H1 (cell line): Measurements from ENCODE around the gene GPR157. TPM values are rescaled to one million over a fixed set of nuclear protein-coding genes. Genes with fewer than 3 reads are reported as not detected.

Source experiments
- CTCF ChIA-PET: fragments of 300-600 bp; sonication (Branson Sonifier 250); formaldehyde crosslinking; loops from one replicate; lab custom pipeline; 2021; ENCODE audit not compliant: partially characterized antibody; lab: Charles Lee
- POLR2A ChIA-PET: fragments of 300-600 bp; sonication (Branson Sonifier 250); formaldehyde crosslinking; loops from one replicate; lab custom pipeline; 2021; ENCODE audit warnings: inconsistent platforms; ENCODE audit not compliant: partially characterized antibody; lab: Charles Lee
- DNase-seq, 2 experiments: peaks; one replicate each; pipeline versions ENCODE4 v3.0.0 to v3.0.0-alpha.2; 2010 to 2022; ENCODE audit warnings: low spot score in 2 of 2, low read depth in 1 of 2, mixed read lengths in 1 of 2
- FAIRE-seq: peaks from 2 replicates; lab custom pipeline; 2011; peaks lifted over from hg19 to GRCh38; lab: Jason Lieb, UNC
- H2AFZ ChIP-seq: 2 replicates; pipeline ENCODE4 v1.8.1; 2012; ENCODE audit warnings: low read length, inconsistent platforms
- H2AK5ac ChIP-seq: 2 replicates; pipeline ENCODE4 v1.6.1; 2013; ENCODE audit warnings: low read depth, low read length
- H2BK120ac ChIP-seq: replicated peaks from 2 replicates; pipeline ENCODE3; 2013; ENCODE audit warnings: low read depth, low read length, inconsistent platforms
- H2BK12ac ChIP-seq: 2 replicates; pipeline ENCODE4 v1.6.1; 2013; ENCODE audit warnings: low read depth, low read length
- H2BK15ac ChIP-seq: 2 replicates; pipeline ENCODE4 v1.6.1; 2013; ENCODE audit warnings: low read length
- H2BK20ac ChIP-seq: 2 replicates; pipeline ENCODE4 v1.6.1; 2013; ENCODE audit warnings: low read length
- H2BK5ac ChIP-seq: 2 replicates; pipeline ENCODE4 v1.6.1; 2013; ENCODE audit warnings: low read depth, low read length
- H3K14ac ChIP-seq: 2 replicates; pipeline ENCODE4 v1.6.1; 2013; ENCODE audit warnings: inconsistent platforms; ENCODE audit not compliant: insufficient read length
- H3K18ac ChIP-seq: 2 replicates; pipeline ENCODE4 v1.6.1; 2013; ENCODE audit warnings: low read length; ENCODE audit errors: extremely low read depth
- H3K23ac ChIP-seq: 2 replicates; pipeline ENCODE4 v1.6.1; 2013; ENCODE audit warnings: inconsistent platforms; ENCODE audit not compliant: insufficient read length
- H3K23me2 ChIP-seq: 2 replicates; pipeline ENCODE4 v1.6.1; 2013; ENCODE audit warnings: low read depth, low read length
- H3K27ac ChIP-seq: 2 replicates; pipeline ENCODE4 v1.6.1; 2011; ENCODE audit warnings: low read depth, low read length, inconsistent platforms
- H3K27me3 ChIP-seq, 4 experiments: replicated peaks in 1 of 4; 1 replicate in 1 of 4; 2 replicates in 3 of 4; pipeline versions ENCODE4 v1.6.1 to v1.8.1; 2011 to 2013; ENCODE audit warnings: low read length in 3 of 4, mild to moderate bottlenecking in 3 of 4, inconsistent platforms in 2 of 4, mixed read lengths in 2 of 4, moderate library complexity in 1 of 4; ENCODE audit not compliant: control insufficient read depth in 3 of 4, insufficient read depth in 3 of 4; ENCODE audit errors: extremely low read depth in 1 of 4
- H3K36me3 ChIP-seq, 4 experiments: 2 replicates each; pipeline versions ENCODE4 v1.6.1 to v1.8.1; 2011 to 2013; ENCODE audit warnings: mild to moderate bottlenecking in 4 of 4, low read length in 3 of 4, moderate library complexity in 2 of 4, control low read depth in 1 of 4, inconsistent platforms in 1 of 4; ENCODE audit not compliant: insufficient read depth in 4 of 4, control insufficient read depth in 2 of 4
- H3K4ac ChIP-seq: replicated peaks from 2 replicates; pipeline ENCODE3; 2013; ENCODE audit warnings: low read length, low read depth, mixed read lengths, inconsistent platforms; ENCODE audit not compliant: insufficient read length
- H3K4me1 ChIP-seq, 4 experiments: replicated peaks in 1 of 4; 1 replicate in 1 of 4; 2 replicates in 3 of 4; pipeline versions ENCODE4 v1.6.1 to v1.8.1; 2011 to 2013; ENCODE audit warnings: low read length in 3 of 4, inconsistent platforms in 2 of 4, mixed read lengths in 1 of 4; ENCODE audit not compliant: insufficient read depth in 4 of 4, control insufficient read depth in 3 of 4
- H3K4me2 ChIP-seq, 2 experiments: 2 replicates each; pipeline versions ENCODE4 v1.6.1 to v1.8.1; 2011 to 2013; ENCODE audit warnings: low read depth in 2 of 2, low read length in 2 of 2, control low read depth in 1 of 2, inconsistent platforms in 1 of 2, mild to moderate bottlenecking in 1 of 2; ENCODE audit not compliant: insufficient read depth in 1 of 2
- H3K4me3 ChIP-seq, 4 experiments: fragments of 200-600, 300-600 bp in 1 of 4; sonication (generic), shearing (Covaris generic), sonication (Bioruptor Twin) in 1 of 4; 2 replicates each; pipeline versions ENCODE4 v1.5.1 to v1.8.1; 2011 to 2016; ENCODE audit warnings: low read length in 4 of 4, low read depth in 3 of 4, control low read depth in 2 of 4, inconsistent platforms in 2 of 4, mild to moderate bottlenecking in 2 of 4, mixed read lengths in 1 of 4, moderate library complexity in 1 of 4; ENCODE audit not compliant: insufficient read depth in 2 of 4; ENCODE audit errors: extremely low read depth in 1 of 4
- H3K56ac ChIP-seq: replicated peaks from 2 replicates; pipeline ENCODE3; 2013; ENCODE audit warnings: low read depth, mild to moderate bottlenecking, mixed read lengths, low read length, inconsistent platforms; ENCODE audit not compliant: insufficient read length
- H3K79me1 ChIP-seq: 2 replicates; pipeline ENCODE4 v1.6.1; 2013; ENCODE audit warnings: low read depth, low read length, control low read depth
- H3K79me2 ChIP-seq, 2 experiments: 2 replicates each; pipeline versions ENCODE4 v1.6.1 to v1.8.1; 2012 to 2013; ENCODE audit warnings: low read length in 2 of 2, mild to moderate bottlenecking in 2 of 2, inconsistent platforms in 1 of 2; ENCODE audit not compliant: insufficient read depth in 2 of 2, control insufficient read depth in 1 of 2
- H3K9ac ChIP-seq, 4 experiments: replicated peaks in 1 of 4; 1 replicate in 1 of 4; 2 replicates in 3 of 4; pipeline versions ENCODE4 v1.6.1 to v1.8.1; 2011 to 2013; ENCODE audit warnings: low read depth in 3 of 4, low read length in 3 of 4, control low read depth in 2 of 4, mild to moderate bottlenecking in 2 of 4, moderate library complexity in 2 of 4, inconsistent platforms in 1 of 4; ENCODE audit errors: extremely low read depth in 1 of 4
- H3K9me3 ChIP-seq, 2 experiments: 2 replicates each; pipeline versions ENCODE4 v1.6.1 to v1.8.1; 2012 to 2013; ENCODE audit warnings: mild to moderate bottlenecking in 2 of 2, moderate library complexity in 2 of 2, control low read depth in 1 of 2, inconsistent platforms in 1 of 2, low read depth in 1 of 2, low read length in 1 of 2, mixed read lengths in 1 of 2; ENCODE audit not compliant: insufficient read depth in 2 of 2
- H4K20me1 ChIP-seq, 2 experiments: replicated peaks in 1 of 2; 2 replicates each; pipeline versions ENCODE3 to v1.8.1; 2011 to 2013; ENCODE audit warnings: inconsistent platforms in 2 of 2, low read length in 2 of 2, mild to moderate bottlenecking in 1 of 2; ENCODE audit not compliant: insufficient read depth in 2 of 2, control insufficient read depth in 1 of 2
- H4K5ac ChIP-seq: 2 replicates; pipeline ENCODE4 v1.6.1; 2013; ENCODE audit warnings: low read length, low read depth, mixed read lengths, inconsistent platforms; ENCODE audit not compliant: insufficient read length
- H4K8ac ChIP-seq: 2 replicates; pipeline ENCODE4 v1.8.0; 2013; ENCODE audit warnings: mild to moderate bottlenecking, moderate library complexity, low read length, inconsistent platforms; ENCODE audit not compliant: insufficient read depth; ENCODE audit errors: extremely low read depth
- H4K91ac ChIP-seq: replicated peaks from 2 replicates; pipeline ENCODE3; 2013; ENCODE audit warnings: low read length, mixed read lengths, inconsistent platforms; ENCODE audit not compliant: insufficient read length
- ASH2L ChIP-seq: fragments of 200-600, 300-600 bp; sonication (generic); IDR thresholded peaks from one replicate; pipeline ENCODE4 v1.7.1; 2017; ENCODE audit warnings: low read length
- CBX8 ChIP-seq: fragments of 300-800, 300-1000 bp; sonication (generic); IDR thresholded peaks from 2 replicates; pipeline ENCODE4 v1.7.1; 2016; ENCODE audit warnings: low read depth, low read length, borderline replicate concordance
- CHD1 ChIP-seq: IDR thresholded peaks from 2 replicates; pipeline ENCODE4 v1.6.1; 2012; ENCODE audit warnings: low read depth, low read length, improper control_type of control experiment
- CTBP2 ChIP-seq: IDR thresholded peaks from 2 replicates; pipeline ENCODE4 v1.7.0; 2011; ENCODE audit warnings: borderline replicate concordance, mild to moderate bottlenecking, moderate library complexity, mixed read lengths, low read length; ENCODE audit not compliant: insufficient read depth, insufficient read length
- FOSL1 ChIP-seq: IDR thresholded peaks from 2 replicates; pipeline ENCODE4 v1.6.1; 2011; ENCODE audit warnings: mild to moderate bottlenecking, low read depth, low read length, moderate library complexity; ENCODE audit not compliant: insufficient read depth
- GABPA ChIP-seq: IDR thresholded peaks from 2 replicates; pipeline ENCODE4 v1.6.1; 2011; ENCODE audit warnings: mild to moderate bottlenecking, low read length, moderate library complexity, borderline replicate concordance; ENCODE audit not compliant: insufficient read depth
- GTF2F1 ChIP-seq: IDR thresholded peaks from 2 replicates; pipeline ENCODE4 v1.6.1; 2012; ENCODE audit warnings: low read depth, low read length, improper control_type of control experiment, borderline replicate concordance
- KDM4A ChIP-seq: IDR thresholded peaks from one replicate; pipeline ENCODE4 v1.7.1; 2012; ENCODE audit warnings: low read depth, mild to moderate bottlenecking, moderate library complexity, low read length, inconsistent platforms; ENCODE audit not compliant: severe bottlenecking
- PHF8 ChIP-seq: fragments of 200-600 bp; sonication (generic); conservative IDR thresholded peaks from 2 replicates; pipeline ENCODE4 v1.7.1; 2012; ENCODE audit warnings: low read depth, mild to moderate bottlenecking, inconsistent platforms, low read length, moderate library complexity
- RAD21 ChIP-seq, 2 experiments: IDR thresholded peaks in 1 of 2; conservative IDR thresholded peaks in 1 of 2; 2 replicates each; pipeline ENCODE4 v1.6.1; 2011; ENCODE audit warnings: low read depth in 2 of 2, low read length in 2 of 2, improper control_type of control experiment in 1 of 2, inconsistent platforms in 1 of 2, mild to moderate bottlenecking in 1 of 2, moderate library complexity in 1 of 2
- SIN3A ChIP-seq, 2 experiments: IDR thresholded peaks in 1 of 2; conservative IDR thresholded peaks in 1 of 2; 2 replicates each; pipeline ENCODE4 v1.6.1; 2011 to 2012; ENCODE audit warnings: low read length in 2 of 2, improper control_type of control experiment in 1 of 2, low read depth in 1 of 2, mild to moderate bottlenecking in 1 of 2
- SIRT6 ChIP-seq: IDR thresholded peaks from one replicate; pipeline ENCODE4 v1.7.1; 2012; ENCODE audit warnings: low read length, inconsistent platforms
- SP2 ChIP-seq: IDR thresholded peaks from 2 replicates; pipeline ENCODE4 v1.6.1; 2012; ENCODE audit warnings: mild to moderate bottlenecking, low read length, inconsistent platforms
- TAF1 ChIP-seq: IDR thresholded peaks from 2 replicates; pipeline ENCODE4 v1.6.1; 2011; ENCODE audit warnings: mild to moderate bottlenecking, low read depth, low read length
- WGBS, 2 experiments: shearing (Covaris generic) in 1 of 2; methylation state at CpG; one replicate each; pipeline versions ENCODE4 v1.1.6 to v1.1.7; 2013 to 2015; ENCODE audit warnings: low lambda C conversion rate in 2 of 2, mixed read lengths in 2 of 2, inconsistent platforms in 1 of 2, low coverage in 1 of 2, missing lambda C conversion rate in 1 of 2; ENCODE audit not compliant: insufficient replicate concordance in 2 of 2, insufficient coverage in 1 of 2, insufficient read length in 1 of 2; ENCODE audit errors: extremely low coverage in 1 of 2, missing lambda C conversion rate in 1 of 2; 5-methylcytosine and 5-hydroxymethylcytosine counted together
- polyA plus RNA-seq, 7 experiments: library from polyadenylated mRNA; depleted of rRNA in 3 of 7; stranded (reverse) in 5 of 7; unstranded in 2 of 7; fragments of >200 nt in 5 of 7; fragments of 200-250 nt in 2 of 7; gene quantifications; 1 replicate in 5 of 7; 2 replicates in 1 of 7; 4 replicates in 1 of 7; pipeline versions ENCODE4 v1.2.1 to v1.2.3, GENCODE V29; 2011 to 2013; ENCODE audit warnings: missing spikeins in 2 of 7, mixed read lengths in 2 of 7
- total RNA-seq: library from RNA; stranded (reverse); fragmentation: NEBNext Ultra II Directional; extraction: Animal tissue kit (Norgen Biotek cat#: 25700); gene quantifications from 2 replicates; pipeline ENCODE4 v1.2.1, GENCODE V29; 2021

Gene GPR157
- total and polyA plus RNA-seq, 2 of the 8 experiments (the other 6 are each of a cell fraction or from before 2014, with no cell fraction given): 1.0 to 11.0 TPM

GRCh38 chr1:9143250-9143649, 14.3 kb upstream of the GPR157 start:
- Histone ChIP-seq H2BK12ac (no peak overlapping the region), H4K20me1 (peaks cover 0 to 3% of the 10 kb centered on the region in 2 experiments), H3K9me3 (no peaks in the 10 kb centered on the region), H3K79me2 (no peaks in the 10 kb centered on the region), H2BK120ac (no peak overlapping the region), H3K23me2 (no peaks in the 10 kb centered on the region), H3K4me3 (no peak overlapping the region), H2BK15ac (no peak overlapping the region; the same call in 1 of the 2 replicates), H3K56ac (no peak overlapping the region), H2BK5ac (no peak overlapping the region), H4K91ac (no peak overlapping the region), H3K14ac (no peak overlapping the region), H3K79me1 (no peaks in the 10 kb centered on the region; the same call in 1 of the 2 replicates), H3K23ac (no peak overlapping the region), H3K27me3 (no peaks in the 10 kb centered on the region), H4K8ac (peak overlapping the region; percentile 35; the same call in 1 of the 2 replicates), H2AK5ac (no peak overlapping the region), H3K4ac (no peak overlapping the region), H4K5ac (no peak overlapping the region), H3K36me3 (no peaks in the 10 kb centered on the region), H3K18ac (peak overlapping the region; percentile 48; the same call in 1 of the 2 replicates), H3K9ac (no peak overlapping the region), H3K4me1 (no peaks in the 10 kb centered on the region), H3K4me2 (no peak overlapping the region), H2BK20ac (no peak overlapping the region), H3K27ac (no peak overlapping the region), H2AFZ (no peak overlapping the region)
- DNase-seq (no peak), FAIRE-seq (no peak)
- TF ChIP-seq CTBP2 (no peak), GABPA (no peak), SP2 (no peak), GTF2F1 (no peak), CBX8 (no peak), PHF8 (no peak), KDM4A (no peak), CHD1 (no peak), TAF1 (no peak), SIRT6 (no peak), FOSL1 (no peak), ASH2L (no peak), RAD21 (IDR thresholded peaks at IDR 0.05 in 1 of 2, conservative IDR thresholded peaks at IDR 0.05 in 1 of 2; ENCODE audit: low read depth in 2 of 2, low read length in 2 of 2) (no peak), SIN3A (conservative IDR thresholded peaks at IDR 0.05 in 1 of 2, IDR thresholded peaks at IDR 0.05 in 1 of 2; ENCODE audit: low read depth in 1 of 2, low read length in 2 of 2) (no peak)
- 89% methylated on average over 7 of the region's 7 CpGs; no CpG with 5 or more reads in 1 of the 2 experiments for WGBS, 2 experiments
- ChIA-PET CTCF (interaction anchor here (0.6 to 4.4 kb wide), 12 partner anchors 10 to 158 kb away, joined by 3 to 39 read pairs (median 12); partner anchors contain the start of gene GPR157), POLR2A (no interaction called here)
